Neural progenitor cell (in vitro differentiated cells): ENCODE measurements around the gene IGDCC3. TPM values are rescaled to one million over a fixed set of nuclear protein-coding genes. Genes with fewer than 3 reads are reported as not detected.

Experiments
- DNase-seq: peaks from one replicate; pipeline ENCODE4 v3.0.0-alpha.2; 2016; ENCODE audit warnings: low spot score
- H2AFZ ChIP-seq: fragments of 200-600 bp; sonication (generic); replicated peaks from 2 replicates; pipeline ENCODE4 v1.6.1; 2016; ENCODE audit warnings: antibody characterized with exemption
- H3F3A ChIP-seq: fragments of 200-600 bp; sonication (generic); 2 replicates; pipeline ENCODE4 v1.6.1; 2016; ENCODE audit warnings: antibody characterized with exemption, low read depth
- H3K27ac ChIP-seq: fragments of 200-600 bp; sonication (generic); 2 replicates; pipeline ENCODE4 v1.5.1; 2016; ENCODE audit warnings: mild to moderate bottlenecking
- H3K27me3 ChIP-seq: fragments of 200-600 bp; sonication (generic); 2 replicates; pipeline ENCODE4 v1.6.1; 2016; ENCODE audit warnings: mild to moderate bottlenecking, moderate library complexity
- H3K36me3 ChIP-seq: fragments of 200-600 bp; sonication (generic); 2 replicates; pipeline ENCODE4 v1.5.1; 2016
- H3K4me1 ChIP-seq: fragments of 200-600 bp; sonication (generic); 2 replicates; pipeline ENCODE4 v1.6.1; 2016; ENCODE audit warnings: mixed run types
- H3K4me2 ChIP-seq: fragments of 200-600 bp; sonication (generic); 2 replicates; pipeline ENCODE4 v1.6.1; 2016
- H3K4me3 ChIP-seq: fragments of 200-600 bp; sonication (generic); 2 replicates; pipeline ENCODE4 v1.5.1; 2016
- H3K79me2 ChIP-seq: fragments of 200-600 bp; sonication (generic); 2 replicates; pipeline ENCODE4 v1.6.1; 2016; ENCODE audit warnings: low read depth
- H3K9ac ChIP-seq: fragments of 200-600 bp; sonication (generic); 2 replicates; pipeline ENCODE4 v1.6.1; 2016
- H3K9me3 ChIP-seq: fragments of 200-600 bp; sonication (generic); 2 replicates; pipeline ENCODE4 v1.5.1; 2016; ENCODE audit warnings: low read depth
- H4K20me1 ChIP-seq: fragments of 200-600 bp; sonication (generic); 2 replicates; pipeline ENCODE4 v1.6.1; 2016; ENCODE audit warnings: low read depth
- H3K27ac Mint-ChIP-seq: 3 replicates; pipeline ENCODE4 v1.8.0; 2021; ENCODE audit warnings: mixed read lengths
- H3K27me3 Mint-ChIP-seq: 2 replicates; pipeline ENCODE4 v1.8.0; 2022; ENCODE audit warnings: low read depth, mild to moderate bottlenecking, inconsistent platforms, moderate library complexity, mixed read lengths; ENCODE audit not compliant: insufficient read depth
- H3K36me3 Mint-ChIP-seq: 3 replicates; pipeline ENCODE4 v1.8.0; 2021; ENCODE audit warnings: mixed read lengths
- H3K4me1 Mint-ChIP-seq: 3 replicates; pipeline ENCODE4 v1.8.0; 2021; ENCODE audit warnings: mixed read lengths
- H3K4me3 Mint-ChIP-seq: 3 replicates; pipeline ENCODE4 v1.8.0; 2021; ENCODE audit warnings: mild to moderate bottlenecking, moderate library complexity, mixed read lengths
- H3K9me3 Mint-ChIP-seq: 3 replicates; pipeline ENCODE4 v1.8.0; 2020; ENCODE audit warnings: mixed read lengths
- EZH2 ChIP-seq: fragments of 200-600 bp; sonication (generic); IDR thresholded peaks from 2 replicates; pipeline ENCODE4 v1.6.1; 2017; ENCODE audit warnings: antibody characterized with exemption, mild to moderate bottlenecking, moderate library complexity
- EZH2phosphoT487 ChIP-seq: fragments of 200-600 bp; sonication (generic); IDR thresholded peaks from 2 replicates; pipeline ENCODE4 v1.6.1; 2017; ENCODE audit warnings: antibody characterized with exemption
- total RNA-seq: library from RNA; depleted of rRNA; stranded (reverse); fragments of >200 nt; gene quantifications from 2 replicates; pipeline ENCODE4 v1.2.3, GENCODE V29; 2015; ENCODE audit warnings: low replicate concordance
- TF ChIP-seq, protein P1 (sequence below): fragments of 200-600 bp; sonication (generic); IDR thresholded peaks from 2 replicates; pipeline ENCODE4 v1.5.1; 2017; ENCODE audit warnings: antibody characterized with exemption, mild to moderate bottlenecking

Gene IGDCC3
- total RNA-seq, 1 donor from 2014 or later, result 15.8 TPM

DNA sequence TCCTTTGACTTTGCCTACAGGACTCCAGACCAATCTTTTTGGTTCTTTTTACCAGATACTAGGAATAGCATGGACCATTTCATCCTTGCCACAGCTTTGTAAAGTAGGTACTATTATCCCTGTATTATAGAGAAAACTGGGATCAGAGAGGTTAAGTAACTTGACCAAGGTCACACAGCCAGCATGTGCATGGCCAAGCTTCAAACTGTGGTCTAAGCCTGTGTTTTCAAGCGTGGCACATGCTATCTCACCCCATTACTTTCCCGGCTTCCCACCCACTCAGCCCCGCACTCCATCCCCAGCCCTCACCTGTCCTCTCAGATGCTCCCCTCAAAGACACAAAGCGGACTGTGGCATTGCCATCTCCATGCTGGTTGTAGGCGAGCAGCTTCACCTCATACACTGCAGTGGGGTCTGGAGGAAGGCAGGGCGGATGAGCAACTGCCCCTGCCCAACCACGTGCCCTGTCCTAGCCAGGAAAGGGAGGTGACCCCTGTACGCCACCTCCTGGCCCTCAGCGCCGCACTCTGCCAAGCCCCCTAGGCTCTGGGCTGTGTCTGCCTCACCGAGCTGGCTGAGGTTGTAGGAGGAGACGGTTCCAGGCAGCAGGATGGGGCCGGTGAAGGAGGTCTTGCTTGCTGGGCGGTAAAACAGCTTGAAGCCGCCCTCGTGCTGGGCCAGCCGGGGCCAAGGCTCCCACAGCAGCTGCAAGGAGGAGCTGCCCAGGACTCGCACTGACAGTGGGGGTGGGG is 47.6 kb downstream of the IGDCC3 start:
- H3K36me3 ChIP-seq, result no peaks in the 10 kb centered on the region
- H3K27me3 ChIP-seq, result no peaks in the 10 kb centered on the region
- H4K20me1 ChIP-seq, result peaks cover 23% of the 10 kb centered on the region
- H3K9ac ChIP-seq, result no peak overlapping the region
- H3K4me1 ChIP-seq, result peaks cover 36% of the 10 kb centered on the region
- no peaks in the 10 kb centered on the region for H3K79me2 ChIP-seq
- no peak overlapping the region for H3K4me3 Mint-ChIP-seq
- H3K27me3 Mint-ChIP-seq, result peaks cover 3% of the 10 kb centered on the region
- H3K27ac ChIP-seq, result no peak overlapping the region
- H3K4me3 ChIP-seq, result no peak overlapping the region
- peaks cover 26% of the 10 kb centered on the region for H3F3A ChIP-seq
- no peak overlapping the region for H3K27ac Mint-ChIP-seq
- H3K9me3 Mint-ChIP-seq, result no peaks in the 10 kb centered on the region
- peaks cover 15% of the 10 kb centered on the region for H3K36me3 Mint-ChIP-seq
- H2AFZ ChIP-seq, result no peak overlapping the region
- H3K9me3 ChIP-seq, result no peaks in the 10 kb centered on the region
- H3K4me1 Mint-ChIP-seq, result peaks cover 34% of the 10 kb centered on the region
- no peak overlapping the region for H3K4me2 ChIP-seq
- TF ChIP-seq EZH2phosphoT487 (no peak), EZH2 (no peak)
- TF ChIP-seq, protein P1, sequence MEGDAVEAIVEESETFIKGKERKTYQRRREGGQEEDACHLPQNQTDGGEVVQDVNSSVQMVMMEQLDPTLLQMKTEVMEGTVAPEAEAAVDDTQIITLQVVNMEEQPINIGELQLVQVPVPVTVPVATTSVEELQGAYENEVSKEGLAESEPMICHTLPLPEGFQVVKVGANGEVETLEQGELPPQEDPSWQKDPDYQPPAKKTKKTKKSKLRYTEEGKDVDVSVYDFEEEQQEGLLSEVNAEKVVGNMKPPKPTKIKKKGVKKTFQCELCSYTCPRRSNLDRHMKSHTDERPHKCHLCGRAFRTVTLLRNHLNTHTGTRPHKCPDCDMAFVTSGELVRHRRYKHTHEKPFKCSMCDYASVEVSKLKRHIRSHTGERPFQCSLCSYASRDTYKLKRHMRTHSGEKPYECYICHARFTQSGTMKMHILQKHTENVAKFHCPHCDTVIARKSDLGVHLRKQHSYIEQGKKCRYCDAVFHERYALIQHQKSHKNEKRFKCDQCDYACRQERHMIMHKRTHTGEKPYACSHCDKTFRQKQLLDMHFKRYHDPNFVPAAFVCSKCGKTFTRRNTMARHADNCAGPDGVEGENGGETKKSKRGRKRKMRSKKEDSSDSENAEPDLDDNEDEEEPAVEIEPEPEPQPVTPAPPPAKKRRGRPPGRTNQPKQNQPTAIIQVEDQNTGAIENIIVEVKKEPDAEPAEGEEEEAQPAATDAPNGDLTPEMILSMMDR, result no peak
- no peak for DNase-seq

DNA sequence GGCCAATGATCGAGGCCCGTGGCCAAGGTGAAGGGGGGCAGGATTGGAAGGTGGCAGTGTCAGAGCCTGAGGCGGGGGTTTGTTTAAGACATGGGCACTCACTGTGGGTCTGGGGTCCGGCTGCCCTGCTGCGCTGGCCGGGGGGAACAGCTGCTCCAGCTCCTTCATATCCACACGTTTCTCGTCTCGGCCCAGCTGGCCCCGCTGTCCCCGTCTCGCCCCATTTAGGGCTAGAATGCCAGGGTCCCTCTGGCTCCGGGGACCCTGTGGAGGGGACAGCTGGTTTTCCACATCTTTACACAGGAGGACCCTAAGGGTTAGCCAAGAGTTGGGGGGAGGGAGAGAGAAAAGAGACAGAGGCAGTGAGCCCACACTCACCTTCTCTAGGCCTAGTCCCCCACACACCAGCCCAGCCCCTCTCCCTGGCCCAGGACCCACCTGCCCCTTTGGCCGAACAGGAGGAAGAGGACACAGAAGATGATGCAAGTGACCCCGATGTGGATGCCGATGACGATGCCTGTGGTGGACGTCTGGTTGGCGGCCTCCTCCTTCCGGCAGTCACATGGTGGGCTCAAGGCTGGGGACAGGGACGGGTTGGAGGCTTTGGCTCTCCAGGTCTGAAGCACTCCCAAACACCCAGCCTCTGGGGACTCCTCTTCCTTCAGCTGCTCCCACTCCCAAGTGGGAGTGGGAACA is 48.4 kb downstream of the IGDCC3 start:
- no peaks in the 10 kb centered on the region for H3K27me3 ChIP-seq
- peaks cover 16% of the 10 kb centered on the region for H4K20me1 ChIP-seq
- no peak overlapping the region for H3K27ac ChIP-seq
- Mint-ChIP-seq H3K27me3 (peaks cover 3% of the 10 kb centered on the region), H3K9me3 (no peaks in the 10 kb centered on the region), H3K27ac (no peak overlapping the region), H3K4me1 (peaks cover 31% of the 10 kb centered on the region), H3K36me3 (peaks cover 15% of the 10 kb centered on the region), H3K4me3 (no peak overlapping the region)
- peaks cover 24% of the 10 kb centered on the region for H3F3A ChIP-seq
- DNase-seq, result no peak
- H3K9ac ChIP-seq, result no peak overlapping the region
- no peaks in the 10 kb centered on the region for H3K36me3 ChIP-seq
- TF ChIP-seq EZH2, result no peak
- TF ChIP-seq, protein P1, result no peak
- TF ChIP-seq EZH2phosphoT487, result no peak
- H3K79me2 ChIP-seq, result no peaks in the 10 kb centered on the region
- H3K4me2 ChIP-seq, result no peak overlapping the region
- H3K4me3 ChIP-seq, result no peak overlapping the region
- H2AFZ ChIP-seq, result no peak overlapping the region
- H3K4me1 ChIP-seq, result peaks cover 29% of the 10 kb centered on the region
- H3K9me3 ChIP-seq, result no peaks in the 10 kb centered on the region

DNA sequence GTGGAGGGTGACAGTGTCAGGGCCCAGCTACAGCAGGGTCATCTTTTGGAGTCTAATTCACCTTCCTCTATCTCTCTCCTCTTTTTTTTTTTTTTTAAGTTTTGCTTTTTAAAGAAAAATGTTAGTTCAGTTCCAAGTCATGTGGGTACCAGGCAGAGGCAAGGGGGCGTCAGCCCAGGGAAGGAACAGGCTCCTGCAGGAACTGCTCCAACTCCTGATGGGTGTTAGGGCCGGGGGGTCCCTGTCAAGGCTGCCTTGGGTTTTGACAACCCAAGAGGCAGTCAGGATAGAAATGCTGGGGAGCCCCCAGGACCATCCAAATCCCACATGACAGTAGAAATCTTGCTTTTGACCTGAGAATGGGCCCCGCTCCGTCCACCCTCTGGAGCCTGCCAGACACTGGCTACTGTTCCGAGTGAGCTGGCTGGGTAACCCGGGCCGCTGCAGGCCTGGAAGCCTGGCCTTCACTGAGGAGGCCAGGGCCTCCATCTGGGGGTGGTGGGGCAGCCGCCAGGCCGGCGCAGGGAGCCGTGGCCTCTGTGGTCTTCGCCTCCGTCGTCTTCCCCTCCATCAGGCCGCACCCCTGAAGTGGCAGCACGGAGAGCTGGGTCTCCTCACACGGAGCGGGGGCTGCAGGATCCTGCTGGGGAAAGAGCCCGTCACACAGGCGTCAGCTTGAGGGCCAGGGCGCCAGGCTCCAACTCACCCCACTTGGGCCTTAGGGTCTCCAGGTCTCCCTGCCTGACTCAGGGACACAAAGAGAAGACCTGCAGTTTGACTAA is 49.1 kb downstream of the IGDCC3 start:
- H3K4me2 ChIP-seq, result no peak overlapping the region
- TF ChIP-seq EZH2phosphoT487, result no peak
- no peak for TF ChIP-seq EZH2
- TF ChIP-seq, protein P1, result no peak
- H3K4me3 Mint-ChIP-seq, result no peak overlapping the region
- H3K4me3 ChIP-seq, result no peak overlapping the region
- no peaks in the 10 kb centered on the region for H3K79me2 ChIP-seq
- no peaks in the 10 kb centered on the region for H3K9me3 ChIP-seq
- H4K20me1 ChIP-seq, result peaks cover 9% of the 10 kb centered on the region
- peaks cover 3% of the 10 kb centered on the region for H3K27me3 Mint-ChIP-seq
- peaks cover 26% of the 10 kb centered on the region for H3K4me1 Mint-ChIP-seq
- H3K36me3 Mint-ChIP-seq, result peaks cover 15% of the 10 kb centered on the region
- H3K36me3 ChIP-seq, result no peaks in the 10 kb centered on the region
- no peak for DNase-seq
- peaks cover 19% of the 10 kb centered on the region for H3F3A ChIP-seq
- H3K9ac ChIP-seq, result no peak overlapping the region
- no peak overlapping the region for H2AFZ ChIP-seq
- H3K27ac ChIP-seq, result no peak overlapping the region
- H3K4me1 ChIP-seq, result peaks cover 21% of the 10 kb centered on the region
- no peaks in the 10 kb centered on the region for H3K9me3 Mint-ChIP-seq
- H3K27ac Mint-ChIP-seq, result peak overlapping the region; percentile 29
- H3K27me3 ChIP-seq, result no peaks in the 10 kb centered on the region
